ENCODE data around the gene ACAD10.

ACAD10 gene

GRCh38 chr12:111693818-111694217, 8.0 kb downstream of the ACAD10 start:
- no peaks in the 10 kb centered on the region for H3K27me3 ChIP-seq (replicated peaks; ENCODE audit: insufficient read depth, low read length)
- no peaks in the 10 kb centered on the region for H3K9me2 ChIP-seq (replicated peaks; ENCODE audit: insufficient read depth, low read length)
- no peak overlapping the region for H3K9ac ChIP-seq (ENCODE audit: low read length)
- H4K20me1 ChIP-seq (ENCODE audit: insufficient read depth, low read length) = no peaks in the 10 kb centered on the region
- no peak overlapping the region for H3K27ac ChIP-seq (ENCODE audit: low read length)
- no peak for DNase-seq
- H3K79me2 ChIP-seq (ENCODE audit: low read length) = no peaks in the 10 kb centered on the region
- H3K36me3 ChIP-seq (replicated peaks; ENCODE audit: insufficient read depth, low read length) = no peaks in the 10 kb centered on the region
- no peak overlapping the region for H3K4me2 ChIP-seq (ENCODE audit: low read depth, low read length)
- no peaks in the 10 kb centered on the region for H3F3A ChIP-seq (ENCODE audit: insufficient read depth, low read length)
- TF ChIP-seq CTCF (IDR thresholded peaks at IDR 0.05; ENCODE audit: low read length) = no peak
- TF ChIP-seq EZH2 (optimal IDR thresholded peaks at IDR 0.05; ENCODE audit: low read depth, low read length) = no peak
- no peak for TF ChIP-seq EZH2phosphoT487 (IDR thresholded peaks at IDR 0.05; ENCODE audit: low read length)
- H3K9me3 ChIP-seq (replicated peaks; ENCODE audit: insufficient read depth, low read length) = no peaks in the 10 kb centered on the region
- no peaks in the 10 kb centered on the region for H3K4me1 ChIP-seq (ENCODE audit: low read length)
- no peak overlapping the region for H2AFZ ChIP-seq (ENCODE audit: low read length)
- H3K4me3 ChIP-seq (ENCODE audit: low read length) = no peak overlapping the region

- Histone ChIP-seq H3K4me2 (ENCODE audit: low read depth, low read length) (no peak overlapping the region), H3F3A (ENCODE audit: insufficient read depth, low read length) (no peaks in the 10 kb centered on the region), H3K27me3 (replicated peaks; ENCODE audit: insufficient read depth, low read length) (no peaks in the 10 kb centered on the region), H3K9me3 (replicated peaks; ENCODE audit: insufficient read depth, low read length) (no peaks in the 10 kb centered on the region), H3K4me1 (ENCODE audit: low read length) (no peaks in the 10 kb centered on the region), H3K27ac (ENCODE audit: low read length) (no peak overlapping the region), H3K36me3 (replicated peaks; ENCODE audit: insufficient read depth, low read length) (no peaks in the 10 kb centered on the region), H3K9ac (ENCODE audit: low read length) (no peak overlapping the region), H3K9me2 (replicated peaks; ENCODE audit: insufficient read depth, low read length) (no peaks in the 10 kb centered on the region), H3K79me2 (ENCODE audit: low read length) (no peaks in the 10 kb centered on the region), H3K4me3 (ENCODE audit: low read length) (no peak overlapping the region), H4K20me1 (ENCODE audit: insufficient read depth, low read length) (no peaks in the 10 kb centered on the region), H2AFZ (ENCODE audit: low read length) (no peak overlapping the region)
- DNase-seq = no peak
- TF ChIP-seq EZH2 (optimal IDR thresholded peaks at IDR 0.05; ENCODE audit: low read depth, low read length) (no peak), CTCF (IDR thresholded peaks at IDR 0.05; ENCODE audit: low read length) (no peak), EZH2phosphoT487 (IDR thresholded peaks at IDR 0.05; ENCODE audit: low read length) (no peak)
These were observed 14.1 kb downstream of the ACAD10 start for GRCh38 chr12:111699962-111700361.

GRCh38 chr12:111705672-111706071, 19.8 kb downstream of the ACAD10 start:
- Histone ChIP-seq H3F3A (ENCODE audit: insufficient read depth, low read length) (no peaks in the 10 kb centered on the region), H2AFZ (ENCODE audit: low read length) (no peak overlapping the region), H3K36me3 (replicated peaks; ENCODE audit: insufficient read depth, low read length) (no peaks in the 10 kb centered on the region), H3K4me2 (ENCODE audit: low read depth, low read length) (no peak overlapping the region), H3K9ac (ENCODE audit: low read length) (no peak overlapping the region), H3K27me3 (replicated peaks; ENCODE audit: insufficient read depth, low read length) (no peaks in the 10 kb centered on the region), H4K20me1 (ENCODE audit: insufficient read depth, low read length) (no peaks in the 10 kb centered on the region), H3K4me3 (ENCODE audit: low read length) (no peak overlapping the region), H3K4me1 (ENCODE audit: low read length) (no peaks in the 10 kb centered on the region), H3K9me3 (replicated peaks; ENCODE audit: insufficient read depth, low read length) (no peaks in the 10 kb centered on the region), H3K9me2 (replicated peaks; ENCODE audit: insufficient read depth, low read length) (no peaks in the 10 kb centered on the region), H3K27ac (ENCODE audit: low read length) (no peak overlapping the region), H3K79me2 (ENCODE audit: low read length) (no peaks in the 10 kb centered on the region)
- no peak for DNase-seq
- TF ChIP-seq EZH2phosphoT487 (IDR thresholded peaks at IDR 0.05; ENCODE audit: low read length) (no peak), EZH2 (optimal IDR thresholded peaks at IDR 0.05; ENCODE audit: low read depth, low read length) (no peak), CTCF (IDR thresholded peaks at IDR 0.05; ENCODE audit: low read length) (no peak)

Measured in MM.1S (cell line).